ENCODE results near the gene UBE2O. TPM values are rescaled to one million over a fixed set of nuclear protein-coding genes. Genes with fewer than 3 reads are reported as not detected.

UBE2O gene
- total RNA-seq, 1 experiment from 2014 or later, result 68.9 TPM

- no peak for TF ChIP-seq CTCF (IDR thresholded peaks at IDR 0.05)
Measured at GRCh38 chr17:76475302-76475701, 22.4 kb upstream of the UBE2O start (continued).

GRCh38 chr17:76474894-76475293 lies 21.9 kb upstream of the UBE2O start:
- Mint-ChIP-seq H3K27ac (no peak overlapping the region), H3K4me3 (no peak overlapping the region), H3K4me1 (no peaks in the 10 kb centered on the region), H3K27me3 (ENCODE audit: low read depth) (no peaks in the 10 kb centered on the region), H3K36me3 (peaks cover 4% of the 10 kb centered on the region; the same call in 1 of the 2 replicates), H3K9me3 (no peaks in the 10 kb centered on the region)
- POLR2A ChIA-PET, result interaction anchor here (0.6 kb wide), 1 partner anchor 293 kb away, joined by 3 read pairs; no protein-coding TSS in a partner anchor
- DNase-seq (ENCODE audit: low spot score), result no peak
- TF ChIP-seq ZMAT4 (CRISPR knock-in tag; IDR thresholded peaks at IDR 0.05), result no peak
- no peak for TF ChIP-seq ZNF317 (CRISPR knock-in tag; IDR thresholded peaks at IDR 0.05; ENCODE audit: borderline replicate concordance, low read depth)
- no peak for TF ChIP-seq AR (CRISPR knock-in tag; IDR thresholded peaks at IDR 0.05)
- TF ChIP-seq ZNF423 (CRISPR knock-in tag; IDR thresholded peaks at IDR 0.05), result no peak
- TF ChIP-seq GTF2I (CRISPR knock-in tag; conservative IDR thresholded peaks at IDR 0.05), result no peak
- TF ChIP-seq MAX (CRISPR knock-in tag; IDR thresholded peaks at IDR 0.05), result no peak
- no peak for TF ChIP-seq SMAD3 (CRISPR knock-in tag; IDR thresholded peaks at IDR 0.05; ENCODE audit: borderline replicate concordance)
- no peak for TF ChIP-seq ZSCAN18 (CRISPR knock-in tag; IDR thresholded peaks at IDR 0.05)
- no peak for TF ChIP-seq IRF1 (CRISPR knock-in tag; IDR thresholded peaks at IDR 0.05)
- TF ChIP-seq CDX4 (CRISPR knock-in tag; IDR thresholded peaks at IDR 0.05; ENCODE audit: borderline replicate concordance), result no peak
- TF ChIP-seq NR2C2 (CRISPR knock-in tag; IDR thresholded peaks at IDR 0.05), result no peak
- ATAC-seq, result no peak
- CTCF ChIA-PET, result interaction anchor here (0.7 to 1.4 kb wide), 4 partner anchors 16 to 48 kb away, joined by 3 to 7 read pairs (median 4); partner anchors contain the start of gene RHBDF2

GRCh38 chr17:76474238-76474637 lies 21.3 kb upstream of the UBE2O start:
- H3K27me3 Mint-ChIP-seq (ENCODE audit: low read depth), result no peaks in the 10 kb centered on the region
- DNase-seq (ENCODE audit: low spot score) (no peak), ATAC-seq (no peak)
- no peaks in the 10 kb centered on the region for H3K4me1 Mint-ChIP-seq
- POLR2A ChIA-PET, result no interaction called here
- CTCF ChIA-PET, result interaction anchor here (1.1 to 1.4 kb wide), 2 partner anchors 19 to 27 kb away, joined by 4 to 7 read pairs; partner anchors contain the start of gene RHBDF2
- H3K27ac Mint-ChIP-seq, result no peak overlapping the region
- H3K4me3 Mint-ChIP-seq, result no peak overlapping the region
- peaks cover 4% of the 10 kb centered on the region; the same call in 1 of the 2 replicates for H3K36me3 Mint-ChIP-seq
- no peaks in the 10 kb centered on the region for H3K9me3 Mint-ChIP-seq
- TF ChIP-seq FOXP4 (CRISPR knock-in tag; IDR thresholded peaks at IDR 0.05) (no peak), NR2C2 (CRISPR knock-in tag; IDR thresholded peaks at IDR 0.05) (no peak), RORB (CRISPR knock-in tag; IDR thresholded peaks at IDR 0.05) (no peak), CREB1 (CRISPR knock-in tag; IDR thresholded peaks at IDR 0.05) (no peak), CBFB (CRISPR knock-in tag; IDR thresholded peaks at IDR 0.05; ENCODE audit: low read depth) (no peak), SOX15 (CRISPR knock-in tag; IDR thresholded peaks at IDR 0.05) (no peak), IRF1 (CRISPR knock-in tag; IDR thresholded peaks at IDR 0.05) (no peak), IRF2 (CRISPR knock-in tag; IDR thresholded peaks at IDR 0.05; ENCODE audit: borderline replicate concordance, low read depth) (no peak), HMGA2 (CRISPR knock-in tag; IDR thresholded peaks at IDR 0.05) (no peak), OVOL2 (CRISPR knock-in tag; IDR thresholded peaks at IDR 0.05; ENCODE audit: borderline replicate concordance) (no peak), RELA (CRISPR knock-in tag; IDR thresholded peaks at IDR 0.05; ENCODE audit: borderline replicate concordance) (no peak)
